G401 (cell line): ENCODE measurements around the gene MAGEE2. TPM values are rescaled to one million over a fixed set of nuclear protein-coding genes. Genes with fewer than 3 reads are reported as not detected.
"Not testable (repeated sequence)": the region's sequence is repeated elsewhere in the genome, so short reads cannot be mapped to it uniquely, and the experiment has no call there.

Experiments
- DNase-seq: peaks from one replicate; pipeline ENCODE4 v3.0.0-alpha.2; 2015; ENCODE audit warnings: low spot score
- in situ Hi-C: cut with HindIII; loops from 2 replicates; pipeline ENCODE4 v1.10.0; 2016; ENCODE audit warnings: low sequenced_read_pairs, mixed read lengths
- total RNA-seq: library from RNA; depleted of rRNA; stranded (reverse); fragments of >200 nt; shearing (Covaris generic); gene quantifications from 2 replicates; pipeline ENCODE4 v1.2.3, GENCODE V29; 2014; rRNA removed

The MAGEE2 gene
- not detected in 2 replicates for total RNA-seq

GRCh38 chrX:75784680-75785491 is at the start of gene MAGEE2:
Gene MAGEE2 (minus strand): TSS chrX:75785254. CDS start chrX:75785051, 203 bp downstream.
- in situ Hi-C loops = no loop called here
- DNase-seq = peak; percentile 72

GRCh38 chrX:75786290-75786689 is 1.2 kb upstream of the MAGEE2 start:
- in situ Hi-C loops = no loop called here
- no peak for DNase-seq

GRCh38 chrX:75781611-75782010 is 3.4 kb downstream of the MAGEE2 start:
- in situ Hi-C loops = no loop called here
- DNase-seq = peak; percentile 79

- in situ Hi-C loops, DNase-seq: not testable (repeated sequence)
Measured at GRCh38 chrX:75768063-75768462, 17.0 kb downstream of the MAGEE2 start.

GRCh38 chrX:75748431-75748830 is 36.6 kb downstream of the MAGEE2 start:
- in situ Hi-C loops = no loop called here
- DNase-seq = no peak

- peak; percentile 38 for DNase-seq
- in situ Hi-C loops = no loop called here
Measured at GRCh38 chrX:75746891-75747639, 38.0 kb downstream of the MAGEE2 start.
